HK-2 (cell line): ENCODE measurements around the gene SLC7A6.

Experiments used
- DNase-seq: peaks from one replicate; pipeline ENCODE4 v3.0.0-alpha.2; 2018; ENCODE audit not compliant: unreplicated experiment

Gene SLC7A6

GRCh38 chr16:68264128-68265077 lies at the start of gene SLC7A6:
Gene SLC7A6, plus strand, starts transcription at chr16:68264526. Its CDS starts 10,201 bp downstream, at chr16:68274727.
- DNase-seq, result peak; percentile 90

- DNase-seq, result no peak
Measured at GRCh38 chr16:68214726-68215125, 49.6 kb upstream of the SLC7A6 start.

GRCh38 chr16:68215302-68215701 lies 49.0 kb upstream of the SLC7A6 start:
- no peak for DNase-seq

DNA sequence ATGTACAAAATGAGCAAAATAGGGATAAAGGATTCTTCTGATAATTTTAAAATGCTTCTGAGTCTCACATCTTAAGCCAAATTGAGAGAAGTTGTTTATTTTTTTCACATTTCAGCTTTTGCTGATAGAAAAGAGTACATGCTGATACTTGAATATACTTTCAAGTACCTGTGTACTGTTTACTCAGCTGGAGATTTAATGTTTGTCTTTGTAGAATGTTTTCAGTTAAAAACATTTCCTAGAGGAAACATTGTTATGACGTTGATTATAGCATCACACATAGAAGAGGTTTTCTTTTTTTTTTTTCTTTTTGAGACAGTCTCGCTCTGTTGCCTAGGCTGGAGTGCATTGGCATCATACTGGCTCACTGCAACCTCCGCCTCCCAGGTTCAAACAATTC lies 48.1 kb upstream of the SLC7A6 start:
- no peak for DNase-seq

- no peak for DNase-seq
Measured at GRCh38 chr16:68217506-68217905, 46.8 kb upstream of the SLC7A6 start.

DNA sequence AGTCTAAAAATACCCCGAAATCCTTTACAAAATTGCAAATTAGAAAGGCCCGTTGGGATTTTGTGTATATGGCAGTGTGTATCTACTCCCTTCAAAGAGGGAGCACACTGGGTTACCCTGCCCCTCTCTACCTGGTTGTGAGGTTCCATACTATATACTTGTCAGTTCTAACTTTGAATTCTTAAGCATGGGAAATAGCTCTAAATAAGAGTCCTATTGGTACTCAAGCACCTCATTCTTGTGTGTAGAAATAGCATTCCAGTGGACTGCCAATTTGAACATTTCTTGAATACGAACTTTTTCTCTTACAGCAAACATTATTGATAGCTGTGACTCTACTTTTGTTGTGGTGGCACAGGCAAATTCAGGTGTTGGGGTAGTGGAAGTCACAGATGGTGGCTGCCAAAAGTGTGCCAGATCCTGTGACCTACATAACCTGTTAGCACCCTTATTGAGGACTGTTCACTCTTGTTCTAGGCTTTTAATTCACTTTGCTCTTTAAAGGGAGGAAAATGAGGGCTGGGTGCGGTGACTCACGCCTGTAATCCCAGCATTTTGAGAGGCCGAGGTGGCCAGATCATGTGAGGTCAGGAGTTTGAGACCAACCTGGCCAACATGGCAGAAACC lies 44.5 kb upstream of the SLC7A6 start:
- DNase-seq, result no peak

DNA sequence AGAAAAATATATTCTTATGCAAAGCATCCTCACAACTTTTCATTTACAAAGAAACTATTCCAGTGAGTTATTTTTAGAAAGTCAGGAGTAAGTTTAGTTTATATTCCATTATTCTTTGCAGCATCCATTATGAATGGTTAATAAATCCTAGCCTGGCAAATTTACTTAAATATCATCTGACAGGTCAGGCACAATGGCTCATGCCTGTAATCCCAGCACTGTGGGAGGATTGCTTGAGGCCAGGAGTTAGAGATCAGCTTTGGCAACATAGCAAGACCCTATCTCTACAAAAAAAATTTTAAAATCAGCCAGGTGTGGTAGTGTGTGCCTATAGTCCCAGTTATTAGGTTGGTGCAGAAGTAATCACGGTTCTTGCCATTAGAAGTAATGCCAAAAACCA lies 41.3 kb upstream of the SLC7A6 start:
- DNase-seq, result no peak

GRCh38 chr16:68226116-68226515 lies 38.2 kb upstream of the SLC7A6 start:
- DNase-seq, result no peak

DNA sequence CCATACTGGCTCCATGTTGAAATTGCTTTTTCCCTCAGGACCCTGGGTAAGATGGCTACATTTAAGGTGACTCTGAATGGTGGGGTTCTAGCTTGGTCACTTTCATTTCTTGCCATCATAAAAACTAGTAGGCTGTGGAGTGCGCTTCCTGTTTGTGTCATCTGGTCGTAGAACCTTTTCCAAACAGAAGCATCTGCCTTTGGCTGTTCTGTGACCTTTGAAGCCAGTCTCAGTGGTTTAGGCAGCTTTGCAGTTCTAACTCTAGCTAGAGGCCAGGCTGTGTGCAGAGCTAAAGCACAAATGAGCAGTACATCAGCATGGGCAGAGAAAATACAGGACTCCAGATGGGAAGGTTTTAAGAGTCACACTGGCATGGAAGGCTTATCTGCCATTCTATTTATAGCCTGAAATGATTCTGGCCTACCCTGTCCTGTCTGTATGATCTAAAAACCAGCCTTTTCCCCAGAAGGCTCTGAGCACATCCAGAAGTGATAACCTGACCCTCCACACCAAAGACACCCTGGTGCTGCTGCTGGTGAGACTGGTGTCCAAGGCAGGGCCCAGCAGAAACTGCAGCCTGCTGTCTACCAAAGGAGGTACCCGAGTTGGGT lies 37.0 kb upstream of the SLC7A6 start:
- no peak for DNase-seq

DNA sequence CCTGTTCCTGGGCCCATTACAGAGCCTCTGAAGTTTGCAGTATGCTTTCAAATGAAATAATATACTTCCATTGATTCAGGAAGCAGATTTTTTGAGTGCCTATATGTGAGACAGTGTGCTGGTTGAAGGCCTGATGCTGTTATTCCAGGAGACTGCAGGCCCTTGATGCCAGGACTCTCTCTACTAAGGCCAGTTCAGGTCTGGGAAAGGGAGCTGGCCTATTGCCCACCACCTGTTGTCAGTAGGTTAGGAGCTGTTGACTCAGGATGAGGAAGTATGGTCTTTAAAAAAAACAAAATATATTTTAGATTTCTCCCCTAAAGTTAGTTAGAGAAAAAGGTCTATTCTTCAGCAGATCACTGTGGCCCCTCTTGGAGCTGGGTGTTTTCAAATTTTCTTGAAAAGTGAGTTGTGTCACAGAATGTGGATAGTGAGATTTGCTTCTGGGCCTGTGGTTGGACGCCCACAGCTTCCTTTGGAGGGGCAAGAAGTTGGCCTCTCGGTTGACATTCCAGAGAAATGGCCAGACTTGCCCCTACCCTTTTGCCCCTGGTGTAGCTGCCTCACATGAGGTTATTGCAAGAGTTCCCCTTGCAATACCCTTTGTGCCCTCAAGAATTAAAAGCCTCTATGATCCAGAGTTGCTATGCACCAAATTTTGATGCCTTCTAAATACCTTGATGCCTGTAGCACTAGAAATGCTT lies 36.3 kb upstream of the SLC7A6 start:
- no peak for DNase-seq

DNA sequence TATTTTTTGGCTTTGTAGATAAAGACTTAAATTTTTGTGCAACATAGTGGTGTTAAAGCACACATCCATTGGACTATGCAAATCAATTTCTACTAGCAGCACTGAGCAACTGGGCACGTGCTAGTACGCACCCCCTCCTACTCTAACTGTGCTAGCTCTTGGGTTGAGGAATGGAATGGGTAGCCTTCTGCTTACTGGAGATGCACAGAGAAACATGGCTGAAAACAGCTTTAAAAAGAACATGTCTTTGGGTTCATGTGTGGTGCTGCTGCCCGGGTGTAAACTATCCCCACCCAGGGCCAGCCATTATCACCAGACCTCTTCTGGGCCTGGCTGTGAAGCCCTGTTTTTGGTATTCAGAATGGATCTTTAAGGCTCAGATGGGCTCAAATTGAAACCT lies 35.7 kb upstream of the SLC7A6 start:
- no peak for DNase-seq

- DNase-seq, result peak; percentile 54
Measured at GRCh38 chr16:68229431-68230175, 34.7 kb upstream of the SLC7A6 start.

- no peak for DNase-seq
Measured at GRCh38 chr16:68230176-68230571, 34.2 kb upstream of the SLC7A6 start.

- no peak for DNase-seq
Measured at GRCh38 chr16:68230956-68231355, 33.4 kb upstream of the SLC7A6 start.

DNA sequence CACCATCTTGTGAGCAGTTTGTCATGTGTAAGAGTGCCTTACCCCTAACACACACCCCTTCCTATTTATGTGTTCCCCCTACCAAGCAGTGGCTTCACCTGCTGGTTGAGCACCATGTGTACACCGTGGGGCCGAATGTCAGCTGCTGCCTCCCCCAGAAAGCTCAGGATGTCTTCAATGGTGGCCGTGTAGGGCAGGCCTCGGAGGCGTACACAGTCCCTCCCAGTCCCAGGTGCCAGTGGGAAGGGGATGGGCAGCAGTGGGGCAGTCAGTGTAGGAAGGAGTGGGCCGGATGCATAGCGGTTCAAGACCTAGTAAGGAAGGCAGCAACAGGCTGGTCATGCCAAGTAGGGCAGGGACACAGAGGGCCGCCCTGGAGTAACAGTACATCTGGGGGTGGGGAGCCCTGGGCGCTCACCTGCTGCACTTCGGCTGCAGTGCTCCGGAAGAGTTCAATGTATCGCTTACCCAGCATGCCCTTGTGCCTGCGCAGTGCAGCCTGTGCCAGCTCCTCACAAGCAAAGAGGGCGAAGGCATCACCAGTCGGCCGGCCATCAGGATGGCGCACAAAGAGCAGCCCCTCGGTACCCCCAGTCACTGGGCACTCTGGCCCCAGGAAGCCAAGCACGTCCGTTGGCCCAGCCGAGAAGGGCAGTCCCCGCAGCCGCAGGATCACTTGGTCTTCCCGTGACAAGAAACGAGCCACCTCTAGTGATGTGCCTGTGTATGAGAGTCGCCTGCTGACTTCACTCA lies 32.8 kb upstream of the SLC7A6 start:
- no peak for DNase-seq

- no peak for DNase-seq
Measured at GRCh38 chr16:68232335-68232734, 32.0 kb upstream of the SLC7A6 start.

GRCh38 chr16:68233085-68233834 lies 31.1 kb upstream of the SLC7A6 start:
- no peak for DNase-seq

DNA sequence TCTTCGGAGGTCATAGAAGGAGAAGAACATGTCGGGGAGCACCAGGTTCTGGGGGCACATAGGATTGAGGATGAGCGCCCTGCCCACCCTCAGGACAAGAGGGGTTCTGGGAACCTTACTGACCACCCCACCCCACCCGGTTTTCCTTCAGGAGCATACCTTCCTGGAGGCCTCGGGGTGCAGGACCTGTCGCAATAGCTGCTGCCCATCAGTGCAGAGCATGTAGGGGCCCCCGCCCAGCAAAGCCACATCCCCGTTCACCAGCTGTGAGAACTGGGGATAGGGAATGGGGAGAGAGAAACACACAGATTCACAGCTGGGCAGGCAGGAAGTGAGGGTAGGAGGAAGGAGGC lies 30.5 kb upstream of the SLC7A6 start:
- DNase-seq, result no peak

DNA sequence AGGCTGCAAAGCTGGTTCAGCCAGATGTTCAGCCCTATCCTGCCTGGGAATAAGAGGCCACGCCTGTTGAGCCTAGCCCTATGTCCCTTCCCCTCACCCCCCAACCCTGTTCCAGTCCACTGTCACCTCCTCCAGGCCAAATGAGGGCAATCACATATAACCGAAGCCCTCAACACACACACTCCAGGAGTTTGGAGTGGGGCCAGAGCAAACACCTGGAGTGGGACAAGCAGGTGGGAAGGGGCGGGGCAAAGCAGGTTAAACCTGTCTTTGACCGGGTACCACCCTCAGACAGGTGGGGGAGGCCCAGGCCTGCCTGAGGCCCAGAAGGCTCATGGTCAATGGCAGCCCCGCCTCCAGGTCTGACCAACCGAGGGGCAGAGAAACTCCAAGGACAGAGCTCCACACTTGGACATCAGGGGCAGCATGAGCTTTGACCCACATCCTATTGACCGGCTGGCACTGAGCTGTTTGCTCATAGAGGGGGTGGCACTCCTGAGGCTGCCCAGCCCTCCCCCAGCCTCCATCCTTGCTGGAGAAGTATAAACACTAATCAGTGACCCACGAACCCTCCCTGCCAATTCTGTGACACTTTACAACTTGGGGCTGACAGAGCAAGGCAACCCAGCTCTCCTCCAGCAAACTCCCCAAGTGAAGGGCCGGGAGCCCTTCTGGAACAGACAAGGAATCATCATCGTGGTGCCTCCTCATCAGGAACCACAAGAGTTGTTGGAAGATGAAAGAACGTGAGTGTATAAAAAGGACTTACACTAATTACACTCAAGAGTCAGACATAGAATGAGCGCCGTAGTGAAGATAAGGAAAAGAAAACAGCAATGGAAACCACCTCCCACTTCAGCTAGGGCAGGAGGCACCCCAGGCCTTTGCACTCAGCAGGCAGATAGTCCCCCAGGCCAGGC lies 29.9 kb upstream of the SLC7A6 start:
- DNase-seq, result no peak
